Type B pancreatic cell (in vitro differentiated cells): ENCODE measurements around the gene CABLES2. TPM values are rescaled to one million over a fixed set of nuclear protein-coding genes. Genes with fewer than 3 reads are reported as not detected.
A peak's percentile ranks its signal among the peaks of the same experiment; 100 is the strongest.

Source experiments
- DNase-seq: peaks from one replicate; pipeline ENCODE4 v3.0.0; 2021; ENCODE audit warnings: mixed read lengths; ENCODE audit not compliant: unreplicated experiment; ENCODE audit errors: extremely low spot score
- H3K27ac Mint-ChIP-seq: 2 replicates; pipeline ENCODE4 v1.8.0; 2021; ENCODE audit warnings: mild to moderate bottlenecking, mixed read lengths
- H3K27me3 Mint-ChIP-seq: 2 replicates; pipeline ENCODE4 v1.8.0; 2021; ENCODE audit warnings: mixed read lengths
- H3K36me3 Mint-ChIP-seq: 2 replicates; pipeline ENCODE4 v1.8.0; 2021; ENCODE audit warnings: mixed read lengths
- H3K4me1 Mint-ChIP-seq: one replicate; pipeline ENCODE4 v1.8.0; 2021; ENCODE audit warnings: mixed read lengths; ENCODE audit not compliant: unreplicated experiment
- H3K4me3 Mint-ChIP-seq: 2 replicates; pipeline ENCODE4 v1.8.0; 2021; ENCODE audit warnings: mild to moderate bottlenecking, mixed read lengths
- H3K9me3 Mint-ChIP-seq: 2 replicates; pipeline ENCODE4 v1.8.0; 2021; ENCODE audit warnings: mixed read lengths
- CTCF ChIP-seq: fragments of 200-600 bp; sonication (generic); conservative IDR thresholded peaks from 2 replicates; pipeline ENCODE4 v1.5.0; 2021; ENCODE audit warnings: antibody characterized with exemption, mild to moderate bottlenecking
- total RNA-seq: library from RNA; stranded (reverse); gene quantifications from 2 replicates; pipeline ENCODE4 v1.2.1, GENCODE V29; 2021; ENCODE audit warnings: low replicate concordance

CABLES2 gene
- total RNA-seq, 1 donor from 2014 or later, result 18.4 TPM

GRCh38 chr20:62413896-62414481 lies 6.9 kb upstream of the CABLES2 start:
- no peak for DNase-seq
- peaks cover 9% of the 10 kb centered on the region for H3K4me1 Mint-ChIP-seq
- H3K4me3 Mint-ChIP-seq, result no peak overlapping the region
- H3K36me3 Mint-ChIP-seq, result no peaks in the 10 kb centered on the region
- peak; percentile 33 for TF ChIP-seq CTCF
- H3K27me3 Mint-ChIP-seq, result no peaks in the 10 kb centered on the region
- no peaks in the 10 kb centered on the region for H3K9me3 Mint-ChIP-seq
- no peak overlapping the region for H3K27ac Mint-ChIP-seq

GRCh38 chr20:62413025-62413570 lies 6.0 kb upstream of the CABLES2 start:
- no peak for DNase-seq
- Mint-ChIP-seq H3K36me3 (no peaks in the 10 kb centered on the region), H3K4me1 (peaks cover 9% of the 10 kb centered on the region), H3K27ac (no peak overlapping the region), H3K4me3 (no peak overlapping the region), H3K9me3 (no peaks in the 10 kb centered on the region), H3K27me3 (no peaks in the 10 kb centered on the region)
- TF ChIP-seq CTCF, result no peak

DNA sequence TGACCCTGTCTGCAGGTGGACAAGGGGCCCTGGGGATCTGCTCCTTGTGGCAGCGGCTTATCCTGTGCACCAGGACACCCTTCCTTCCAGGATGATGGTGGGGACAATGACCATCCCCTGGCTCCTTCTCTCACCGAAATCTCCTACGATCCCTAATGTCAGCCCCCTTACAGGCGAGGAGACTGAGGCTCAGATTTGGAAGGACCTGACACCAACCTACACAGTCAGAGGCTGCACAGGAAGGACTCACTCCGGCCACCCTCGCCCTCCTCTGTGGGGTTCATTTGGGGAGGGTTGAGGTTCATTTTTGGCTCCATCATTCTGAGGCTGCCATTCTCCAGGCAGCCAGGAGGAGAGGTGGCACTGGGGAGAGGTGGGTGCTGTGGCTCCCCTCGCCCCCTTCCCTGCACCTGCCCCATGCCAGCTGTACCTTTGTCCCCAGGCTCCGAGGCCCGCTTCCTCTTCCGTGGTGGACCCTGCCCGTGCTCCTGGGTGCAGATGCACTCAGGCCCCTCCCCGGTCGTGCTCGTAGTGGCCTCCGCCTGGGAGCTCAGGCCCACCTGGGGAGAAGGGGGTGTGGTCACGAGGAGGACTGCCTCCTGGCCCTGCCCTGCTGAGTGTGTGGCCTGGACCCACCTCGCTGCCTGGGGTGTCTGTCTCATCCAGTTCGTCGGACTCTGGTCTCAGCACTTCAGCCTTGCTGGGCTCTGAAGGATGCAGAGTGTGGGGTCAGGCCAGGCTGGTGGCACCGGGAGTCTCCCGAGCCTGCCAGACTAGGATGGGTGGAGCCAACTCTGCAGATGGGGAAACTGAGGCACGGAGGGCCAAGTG lies 5.3 kb upstream of the CABLES2 start:
- no peak overlapping the region for H3K4me3 Mint-ChIP-seq
- H3K9me3 Mint-ChIP-seq, result no peaks in the 10 kb centered on the region
- no peaks in the 10 kb centered on the region for H3K36me3 Mint-ChIP-seq
- peaks cover 9% of the 10 kb centered on the region for H3K4me1 Mint-ChIP-seq
- DNase-seq, result no peak
- TF ChIP-seq CTCF, result no peak
- H3K27ac Mint-ChIP-seq, result no peak overlapping the region
- no peaks in the 10 kb centered on the region for H3K27me3 Mint-ChIP-seq

DNA sequence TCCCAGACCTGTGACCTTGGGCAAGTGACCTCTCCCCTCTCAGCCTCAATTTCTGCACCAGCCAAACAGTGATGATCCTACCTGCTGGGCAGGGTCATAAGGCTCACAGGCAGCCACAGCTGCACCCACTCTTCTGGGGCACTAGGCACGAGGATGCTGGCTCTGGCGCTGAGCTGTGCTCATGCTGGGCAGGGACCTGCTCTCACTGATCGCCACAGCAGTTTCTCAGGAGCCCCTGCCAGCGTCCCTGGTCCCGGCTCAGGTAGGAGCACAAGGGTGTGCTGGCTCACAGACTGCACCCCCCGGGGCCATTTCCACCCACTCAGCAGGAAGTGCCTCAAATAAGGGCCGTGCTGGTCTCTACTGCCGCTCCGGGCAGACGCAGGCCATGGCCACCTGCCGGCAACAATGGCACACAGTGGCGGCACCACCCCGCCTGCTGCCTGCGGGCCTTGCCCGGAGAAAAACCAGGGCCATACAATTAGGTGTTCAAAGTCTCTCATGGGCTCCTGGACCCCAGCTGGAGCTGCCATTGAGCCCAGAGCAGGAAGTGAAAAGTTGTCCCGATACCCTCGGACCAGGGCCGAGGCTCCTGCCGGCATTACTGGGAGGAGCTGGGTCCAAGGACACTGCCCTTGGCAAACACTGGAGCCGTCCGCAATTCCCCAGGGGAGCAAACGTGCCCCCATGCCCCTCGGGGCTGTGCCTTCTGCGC lies 4.6 kb upstream of the CABLES2 start:
- no peaks in the 10 kb centered on the region for H3K36me3 Mint-ChIP-seq
- H3K4me1 Mint-ChIP-seq, result peaks cover 9% of the 10 kb centered on the region
- H3K27ac Mint-ChIP-seq, result no peak overlapping the region
- no peaks in the 10 kb centered on the region for H3K9me3 Mint-ChIP-seq
- H3K4me3 Mint-ChIP-seq, result no peak overlapping the region
- H3K27me3 Mint-ChIP-seq, result no peaks in the 10 kb centered on the region
- DNase-seq, result no peak
- no peak for TF ChIP-seq CTCF

- Mint-ChIP-seq H3K27me3 (no peaks in the 10 kb centered on the region), H3K4me1 (peaks cover 9% of the 10 kb centered on the region), H3K27ac (no peak overlapping the region), H3K4me3 (no peak overlapping the region), H3K36me3 (no peaks in the 10 kb centered on the region), H3K9me3 (no peaks in the 10 kb centered on the region)
- DNase-seq, result no peak
- TF ChIP-seq CTCF, result no peak
Observed at GRCh38 chr20:62410746-62411478, 3.8 kb upstream of the CABLES2 start.
